A549 treated with AZD2906 at 1 μM for 4 hours (cell line): ENCODE results near the gene ARG1. TPM values are rescaled to one million over a fixed set of nuclear protein-coding genes. Genes with fewer than 3 reads are reported as not detected.

Experiments used
- total RNA-seq: library from RNA; stranded (reverse); fragments of 200-300 nt; extraction: Qiagen RNA extraction; gene quantifications from 5 replicates; pipeline ENCODE4 v1.2.3, GENCODE V29; 2022

Gene ARG1
- total RNA-seq, result not detected in 5 replicates

GRCh38 chr6:131572686-131573415, at the start of gene ARG1:
ARG1 (plus strand) TSS chr6:131573226; CDS start chr6:131573283, 57 bp downstream.

GRCh38 chr6:131627724-131628682, 55.0 kb downstream of the ARG1 start, which contains the start of gene MED23:
MED23 (minus strand) TSS chr6:131628242; CDS start chr6:131628049, 193 bp downstream.

Other genes with a start within 250 kb of the ARG1 start
- gene MED23, start 55.0 kb downstream of the ARG1 start, total RNA-seq, result 5.9 to 7.1 TPM (median 6.3 TPM) in 5 replicates
- gene ENPP3, start 64.1 kb downstream of the ARG1 start, total RNA-seq, result not detected in 5 replicates
- gene OR2A4, start 128.2 kb downstream of the ARG1 start, total RNA-seq, result not detected in 5 replicates
- gene CTAGE9, start 137.8 kb downstream of the ARG1 start, total RNA-seq, result not detected in 5 replicates
- gene ENPP1, start 234.8 kb downstream of the ARG1 start, total RNA-seq, result 1.0 to 1.4 TPM (median 1.4 TPM) in 5 replicates